ENCODE measurements around the gene CRB3. TPM values are rescaled to one million over a fixed set of nuclear protein-coding genes. Genes with fewer than 3 reads are reported as not detected.

Gene CRB3
- total and polyA plus RNA-seq, 2 of the 4 experiments (the other 2 are of a cell fraction): not detected

- H3K4me1 ChIP-seq (ENCODE audit: control insufficient read depth, insufficient read depth, low read length): no peaks in the 10 kb centered on the region
- DNase-seq (no peak), ATAC-seq (ENCODE audit: low read depth) (no peak)
- dilution Hi-C loops (cut with HindIII; ENCODE audit: low sequenced_read_pairs, unreplicated experiment) (no loop called here), in situ Hi-C loops (cut with MboI; ENCODE audit: low sequenced_read_pairs) (no loop called here), intact Hi-C loops (cut with micrococcal nuclease) (no loop called here)
- no TSS peak for BruUV-seq (replicated peaks)
- H2BK15ac ChIP-seq (ENCODE audit: low read depth, low read length): no peak overlapping the region
- H2BK5ac ChIP-seq (ENCODE audit: low read depth, low read length, poor library complexity, severe bottlenecking): no peak overlapping the region
- ChIA-PET POLR2A (ENCODE audit: unreplicated experiment) (no interaction called here), CTCF (no interaction called here)
- no peak overlapping the region for H3K56ac ChIP-seq (ENCODE audit: extremely low read depth, insufficient read depth, low read length)
- H3K9ac ChIP-seq (ENCODE audit: low read depth, low read length): no peak overlapping the region
- H4K91ac ChIP-seq (ENCODE audit: insufficient read depth, low read depth, low read length): no peak overlapping the region
- no peaks in the 10 kb centered on the region for H3K36me3 ChIP-seq (ENCODE audit: control insufficient read depth, insufficient read depth, low read length)
- no peaks in the 10 kb centered on the region for H3K79me1 ChIP-seq (ENCODE audit: low read depth in 1 of 2, low read length in 2 of 2)
- H2AFZ ChIP-seq (replicated peaks; ENCODE audit: low read length, poor library complexity): no peak overlapping the region
- H3K9me3 ChIP-seq (ENCODE audit: control insufficient read depth, insufficient read depth, low read length): peaks cover 3% of the 10 kb centered on the region; the same call in 1 of the 2 replicates
- TF ChIP-seq CTCF (conservative IDR thresholded peaks at IDR 0.05; ENCODE audit: low read depth, low read length): no peak
- no peak for TF ChIP-seq USF2 (IDR thresholded peaks at IDR 0.05; ENCODE audit: low read depth, low read length)
- TF ChIP-seq CEBPB (IDR thresholded peaks at IDR 0.05; ENCODE audit: low read depth, low read length): no peak
- no peak for TF ChIP-seq BHLHE40 (IDR thresholded peaks at IDR 0.05; ENCODE audit: low read depth, low read length)
- no peak overlapping the region for H2BK20ac ChIP-seq (ENCODE audit: low read depth, low read length)
- H3K14ac ChIP-seq (replicated peaks; ENCODE audit: low read depth, low read length): no peak overlapping the region
- H4K20me1 ChIP-seq (ENCODE audit: insufficient read depth, low read length): no peaks in the 10 kb centered on the region
- no peak overlapping the region for H2AK9ac ChIP-seq (replicated peaks; ENCODE audit: low read depth, low read length, poor library complexity)
- no peak overlapping the region for H3K23ac ChIP-seq (ENCODE audit: low read depth, low read length)
- 17% methylated on average over 1 of the region's 10 CpGs; no CpG with 5 or more reads in 1 of the 2 experiments for WGBS, 2 experiments (ENCODE audit: extremely low coverage in 2 of 2, insufficient read length in 1 of 2)
- no peak overlapping the region for H3K4me2 ChIP-seq (ENCODE audit: low read depth, low read length)
- H4K8ac ChIP-seq (ENCODE audit: low read depth in 2 of 2, low read length in 2 of 2): no peak overlapping the region
- no peak overlapping the region for H2AK5ac ChIP-seq (ENCODE audit: low read depth, low read length)
- H3K27ac ChIP-seq (ENCODE audit: insufficient read depth, low read length): no peak overlapping the region
- peaks cover 2% of the 10 kb centered on the region; the same call in 1 of the 2 replicates for H3K27me3 ChIP-seq (ENCODE audit: control insufficient read depth, insufficient read depth, low read length)
- no peak overlapping the region for H3K4me3 ChIP-seq (ENCODE audit: insufficient read depth, low read depth, low read length)
- no peak overlapping the region for H3K18ac ChIP-seq (ENCODE audit: low read depth, low read length)
- H4K5ac ChIP-seq (ENCODE audit: low read depth, low read length): no peak overlapping the region
- no peak overlapping the region for H3K4ac ChIP-seq (ENCODE audit: low read depth, low read length)
- H3K9me1 ChIP-seq (ENCODE audit: insufficient read depth, low read length): no peaks in the 10 kb centered on the region
- H2BK120ac ChIP-seq (ENCODE audit: low read depth, low read length): no peak overlapping the region
These were observed 16.9 kb downstream of the CRB3 start for GRCh38 chr19:6480848-6481415.
